ENCODE measurements around the gene SLC48A1. TPM values are rescaled to one million over a fixed set of nuclear protein-coding genes. Genes with fewer than 3 reads are reported as not detected.

Gene SLC48A1
- total RNA-seq, 1 donor from 2014 or later: 41.3 TPM

DNA sequence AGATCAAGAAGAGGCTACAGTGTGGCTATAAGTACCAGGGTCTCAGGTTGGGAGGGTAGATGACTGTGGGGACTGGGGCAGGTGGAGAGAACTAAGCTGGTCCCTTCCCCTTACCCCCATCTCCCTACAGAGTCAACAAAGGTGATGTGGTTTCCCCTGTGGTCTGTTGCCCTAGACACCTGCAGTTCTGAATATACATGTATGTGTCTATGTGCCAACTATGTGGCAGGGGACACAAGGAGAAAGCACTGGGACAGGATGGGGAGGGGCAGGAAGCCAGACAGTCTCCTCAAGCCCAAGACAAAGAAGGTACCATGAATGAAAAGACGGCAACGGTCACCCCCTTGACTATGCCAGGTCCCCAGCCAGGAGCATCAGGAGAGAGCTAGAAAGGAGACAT is 51.2 kb downstream of the SLC48A1 start:
- DNase-seq (ENCODE audit: low spot score): no peak

DNA sequence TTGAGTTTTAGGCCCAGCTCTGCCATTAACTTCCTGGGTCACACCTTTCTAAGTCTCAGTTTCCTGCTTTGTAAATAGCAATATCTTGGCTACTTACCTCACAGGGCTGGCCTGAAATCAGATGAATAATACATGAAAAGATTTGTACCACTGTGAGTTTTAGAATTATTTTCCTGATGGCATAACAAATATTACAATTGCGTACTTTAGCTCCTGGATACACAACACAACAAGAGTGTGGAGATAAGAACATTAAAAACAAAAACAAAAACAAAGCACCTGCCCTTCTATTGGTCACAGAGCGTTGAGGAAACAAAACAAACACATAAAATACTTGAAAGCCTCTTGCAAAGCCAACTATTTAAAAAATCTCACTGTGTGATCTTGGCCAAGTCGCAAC is 51.6 kb downstream of the SLC48A1 start:
- DNase-seq (ENCODE audit: low spot score): no peak

DNA sequence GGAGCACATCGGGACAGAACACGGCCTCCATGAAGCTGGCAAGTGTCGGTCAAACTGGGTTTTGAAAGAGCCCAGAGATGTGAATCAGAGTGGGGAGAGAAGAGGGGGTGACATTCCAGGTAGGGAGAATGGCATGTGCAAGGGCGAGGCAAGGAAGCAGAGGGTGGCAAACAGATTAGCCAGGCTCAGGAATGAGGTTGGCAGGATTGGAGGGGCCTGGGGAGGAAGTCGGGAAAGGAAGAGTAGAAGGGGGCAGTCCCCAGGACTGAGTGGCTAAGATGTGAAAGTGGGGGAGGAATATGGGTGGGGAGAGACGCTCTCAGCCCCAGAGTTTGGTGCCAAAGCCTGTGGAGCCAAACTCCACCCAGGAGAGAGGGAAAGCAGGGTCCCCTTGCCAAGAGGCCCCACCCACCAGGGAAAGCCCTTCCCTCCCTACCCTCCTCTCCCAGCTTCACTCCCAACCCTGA is 52.2 kb downstream of the SLC48A1 start:
- DNase-seq (ENCODE audit: low spot score): no peak

DNA sequence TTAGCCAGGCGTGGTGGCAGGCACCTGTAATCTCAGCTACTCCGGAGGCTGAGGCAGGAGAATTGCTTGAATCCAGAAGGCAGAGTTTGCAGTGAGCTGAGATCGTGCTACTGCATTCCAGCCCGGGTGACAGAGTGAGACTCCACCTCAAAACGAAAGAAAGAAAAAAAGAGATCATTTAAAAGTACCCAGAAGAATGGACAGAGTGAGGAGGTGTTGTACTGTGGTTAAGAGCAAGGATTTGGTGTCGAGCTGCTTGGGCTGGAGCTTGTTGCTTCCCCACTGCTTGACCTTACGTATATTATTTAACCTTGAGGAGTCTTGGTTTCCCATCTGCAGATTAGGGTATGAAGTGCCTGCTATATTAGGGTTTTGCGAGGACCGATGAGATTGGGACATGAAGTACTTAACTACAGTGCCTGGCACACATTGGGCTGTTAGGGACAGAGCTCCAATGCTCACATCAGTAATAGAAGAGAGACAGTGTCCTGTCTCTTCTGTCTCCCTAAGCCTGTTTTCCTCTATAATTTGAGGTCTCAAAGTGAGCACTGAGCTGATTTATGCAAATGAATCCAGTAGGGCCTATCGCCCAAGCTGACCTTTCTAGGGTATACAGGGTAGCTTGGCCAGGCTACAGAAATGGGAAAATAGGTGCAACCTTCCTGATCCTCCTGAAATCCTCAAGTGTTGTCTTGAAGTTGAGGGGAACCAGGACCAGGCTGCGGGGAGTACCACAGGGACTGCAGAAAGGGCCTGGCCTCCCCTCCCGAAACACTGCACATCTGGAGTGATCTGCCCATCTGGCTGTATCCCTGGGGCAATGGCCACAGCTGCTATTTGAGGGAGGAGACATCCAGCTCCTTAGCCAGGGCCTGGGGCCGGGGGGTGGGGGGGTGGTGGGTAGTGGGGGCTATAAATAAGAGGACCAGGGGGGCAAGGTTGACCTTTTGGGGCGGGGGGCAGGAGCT is 55.3 kb downstream of the SLC48A1 start:
- DNase-seq (ENCODE audit: low spot score): peak; percentile 44

DNA sequence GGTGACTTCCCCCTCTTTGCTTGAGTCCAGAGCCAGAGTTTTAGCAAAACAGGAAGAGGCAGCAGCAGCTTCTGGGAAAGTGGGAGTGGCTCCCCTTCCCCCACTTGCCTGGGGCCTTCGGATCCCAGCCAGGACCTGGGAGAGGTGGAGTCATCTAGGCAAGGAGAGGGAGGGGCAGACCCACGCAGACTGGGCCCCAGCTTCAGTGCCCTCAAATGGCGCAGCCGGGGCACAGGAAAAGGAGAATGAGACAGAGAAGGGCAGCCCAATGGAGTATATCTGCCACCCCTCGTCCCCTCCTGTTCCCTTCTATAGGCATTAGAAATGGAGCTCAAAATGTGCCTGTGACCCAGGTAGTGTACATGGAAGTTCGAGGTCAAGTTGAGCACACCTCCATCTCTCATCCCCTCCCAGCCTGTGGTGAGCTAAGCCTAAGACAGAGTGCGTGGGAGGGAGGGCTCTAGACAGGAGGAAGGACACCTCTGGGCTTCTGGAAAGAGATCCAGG is 56.0 kb downstream of the SLC48A1 start:
- peak; percentile 91 for DNase-seq (ENCODE audit: low spot score)

DNA sequence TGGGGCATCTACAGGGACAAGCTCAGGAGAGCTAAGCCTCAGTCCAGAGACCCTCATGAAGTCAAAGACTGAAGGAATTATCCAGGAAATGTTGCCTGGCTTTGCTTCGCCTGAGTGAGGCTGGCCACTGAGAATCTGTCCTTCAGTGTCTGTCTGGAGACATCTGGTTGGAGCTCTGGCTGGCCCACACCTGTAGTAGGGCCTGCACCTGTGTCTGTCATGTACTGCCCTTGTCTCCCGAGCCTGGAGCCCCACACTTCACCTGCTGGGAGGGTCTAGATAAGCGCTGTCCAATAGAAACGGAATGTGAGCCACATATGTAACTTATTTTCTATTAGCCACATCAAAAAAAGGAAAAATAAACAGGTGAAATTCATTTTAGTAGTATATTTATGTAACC is 56.5 kb downstream of the SLC48A1 start:
- DNase-seq (ENCODE audit: low spot score): no peak

Other genes starting within 250 kb of the SLC48A1 start
- 35.5 TPM for gene RPAP3, start 67.2 kb upstream of the SLC48A1 start, total RNA-seq
- gene ENDOU, start 47.7 kb upstream of the SLC48A1 start, total RNA-seq: 0.89 TPM
- 83.4 TPM for gene RAPGEF3, start 14.4 kb upstream of the SLC48A1 start, total RNA-seq
- 144 TPM for gene HDAC7, start 46.7 kb downstream of the SLC48A1 start, total RNA-seq
- 12.6 TPM for gene VDR, start 131.8 kb downstream of the SLC48A1 start, total RNA-seq
- 39.0 TPM for gene TMEM106C, start 190.4 kb downstream of the SLC48A1 start, total RNA-seq
- not detected for gene COL2A1, start 231.2 kb downstream of the SLC48A1 start, total RNA-seq